Vagina (tissue), 2 donors: ENCODE results near the gene MFAP3.

Experiments
- POLR2A ChIP-seq, 2 donors: fragments of 450-650 bp; IDR thresholded peaks; one replicate each; pipeline ENCODE4 v1.6.1; 2017; ENCODE audit warnings: antibody characterized with exemption in 2 of 2, mild to moderate bottlenecking in 2 of 2, moderate library complexity in 2 of 2
- POLR2AphosphoS5 ChIP-seq, 2 donors: sonication (generic); formaldehyde crosslinking; IDR thresholded peaks; one replicate each; pipeline ENCODE4 v1.9.0; 2017; ENCODE audit warnings: antibody characterized with exemption in 2 of 2, mild to moderate bottlenecking in 2 of 2, low read depth in 1 of 2; ENCODE audit not compliant: insufficient read depth in 1 of 2
- TF ChIP-seq, protein P1 (sequence below), 3 experiments: fragments of 450-650 bp in 2 of 3; fragments of 200-600 bp in 1 of 3; sonication (generic) in 1 of 3; IDR thresholded peaks; one replicate each; pipeline ENCODE4 v1.5.1; 2017 to 2019; ENCODE audit warnings: antibody characterized with exemption in 3 of 3, mild to moderate bottlenecking in 2 of 3, moderate library complexity in 2 of 3

DNA sequence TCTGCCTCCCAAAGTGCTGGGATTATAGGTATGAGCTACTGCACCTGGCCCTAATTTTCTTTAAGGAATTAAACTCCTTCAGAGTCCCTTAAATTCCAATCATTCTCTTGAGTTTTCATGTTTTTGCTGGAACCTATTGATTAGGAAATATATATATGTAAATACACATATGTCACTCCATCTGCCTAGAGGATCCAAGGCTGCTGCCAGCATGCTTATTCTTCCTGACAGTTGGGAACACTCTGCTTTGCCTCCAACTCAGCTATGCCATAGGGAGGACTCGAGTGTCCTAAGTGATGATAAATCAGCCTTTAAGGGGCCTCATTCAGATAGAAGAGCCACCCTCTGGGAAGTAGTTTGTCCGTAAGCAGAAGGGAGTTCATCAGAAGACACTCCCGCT is 21.8 kb downstream of the MFAP3 start:
- TF ChIP-seq POLR2AphosphoS5 (IDR thresholded peaks at IDR 0.05; ENCODE audit: insufficient read depth in 1 of 2, low read depth in 1 of 2) (no peak), POLR2A (IDR thresholded peaks at IDR 0.05) (no peak)
- TF ChIP-seq, protein P1, sequence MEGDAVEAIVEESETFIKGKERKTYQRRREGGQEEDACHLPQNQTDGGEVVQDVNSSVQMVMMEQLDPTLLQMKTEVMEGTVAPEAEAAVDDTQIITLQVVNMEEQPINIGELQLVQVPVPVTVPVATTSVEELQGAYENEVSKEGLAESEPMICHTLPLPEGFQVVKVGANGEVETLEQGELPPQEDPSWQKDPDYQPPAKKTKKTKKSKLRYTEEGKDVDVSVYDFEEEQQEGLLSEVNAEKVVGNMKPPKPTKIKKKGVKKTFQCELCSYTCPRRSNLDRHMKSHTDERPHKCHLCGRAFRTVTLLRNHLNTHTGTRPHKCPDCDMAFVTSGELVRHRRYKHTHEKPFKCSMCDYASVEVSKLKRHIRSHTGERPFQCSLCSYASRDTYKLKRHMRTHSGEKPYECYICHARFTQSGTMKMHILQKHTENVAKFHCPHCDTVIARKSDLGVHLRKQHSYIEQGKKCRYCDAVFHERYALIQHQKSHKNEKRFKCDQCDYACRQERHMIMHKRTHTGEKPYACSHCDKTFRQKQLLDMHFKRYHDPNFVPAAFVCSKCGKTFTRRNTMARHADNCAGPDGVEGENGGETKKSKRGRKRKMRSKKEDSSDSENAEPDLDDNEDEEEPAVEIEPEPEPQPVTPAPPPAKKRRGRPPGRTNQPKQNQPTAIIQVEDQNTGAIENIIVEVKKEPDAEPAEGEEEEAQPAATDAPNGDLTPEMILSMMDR (IDR thresholded peaks at IDR 0.05): no peak
